HEK293T (cell line): ENCODE results near the gene TRAPPC13.

Experiments
- ARNT ChIP-seq: fragments of 450-650 bp; IDR thresholded peaks from 2 replicates; pipeline ENCODE4 v1.6.1; 2017; ENCODE audit warnings: mild to moderate bottlenecking
- BHLHE40 ChIP-seq: fragments of 450-650 bp; IDR thresholded peaks from 2 replicates; pipeline ENCODE4 v1.6.1; 2016; ENCODE audit warnings: mild to moderate bottlenecking, moderate library complexity, borderline replicate concordance
- ELF4 ChIP-seq: fragments of 450-650 bp; IDR thresholded peaks from 2 replicates; pipeline ENCODE4 v1.6.1; 2017; ENCODE audit warnings: antibody characterized with exemption
- FOXA1 ChIP-seq: fragments of 450-650 bp; IDR thresholded peaks from 2 replicates; pipeline ENCODE4 v1.6.1; 2016; ENCODE audit warnings: mild to moderate bottlenecking
- FOXK2 ChIP-seq: fragments of 450-650 bp; IDR thresholded peaks from 2 replicates; pipeline ENCODE4 v1.6.1; 2016; ENCODE audit warnings: mild to moderate bottlenecking
- FOXM1 ChIP-seq: fragments of 450-650 bp; IDR thresholded peaks from 2 replicates; pipeline ENCODE4 v1.6.1; 2017; ENCODE audit warnings: mild to moderate bottlenecking, borderline replicate concordance
- HDGF ChIP-seq: fragments of 450-650 bp; IDR thresholded peaks from 2 replicates; pipeline ENCODE4 v1.6.1; 2017; ENCODE audit warnings: antibody characterized with exemption, borderline replicate concordance
- NFRKB ChIP-seq: fragments of 450-650 bp; IDR thresholded peaks from 2 replicates; pipeline ENCODE4 v1.6.1; 2016; ENCODE audit warnings: mild to moderate bottlenecking, moderate library complexity
- SUZ12 ChIP-seq: fragments of 450-650 bp; IDR thresholded peaks from 2 replicates; pipeline ENCODE4 v1.6.1; 2016; ENCODE audit warnings: mild to moderate bottlenecking
- ZNF384 ChIP-seq: fragments of 450-650 bp; IDR thresholded peaks from 2 replicates; pipeline ENCODE4 v1.6.1; 2016

- no peak for TF ChIP-seq ZNF384
- no peak for TF ChIP-seq FOXA1
- TF ChIP-seq HDGF, result no peak
- TF ChIP-seq BHLHE40, result no peak
- no peak for TF ChIP-seq ELF4
- TF ChIP-seq ARNT, result no peak
- TF ChIP-seq FOXM1, result no peak
- no peak for TF ChIP-seq FOXK2
- no peak for TF ChIP-seq SUZ12
- TF ChIP-seq NFRKB, result no peak
Observed at GRCh38 chr5:65623482-65623881, 1.3 kb upstream of the TRAPPC13 start.
